HepG2 (cell line): ENCODE data around the gene APOBEC3H. TPM values are rescaled to one million over a fixed set of nuclear protein-coding genes. Genes with fewer than 3 reads are reported as not detected.

ENCODE experiments used
- ATAC-seq: fragments of 200-7000 bp; cut with Tn5 transposase; 3 replicates; pipeline ENCODE4 v1.9.1; 2020; ENCODE audit warnings: mild to moderate bottlenecking, moderate library complexity
- BruUV-seq: library from RNA; stranded (reverse); fragments of 400-500 nt; replicated peaks from 2 replicates; lab custom pipeline; 2021; lab: Mats Ljungman, UMichigan
- CTCF ChIA-PET: fragments of 300-600 bp; formaldehyde crosslinking; extraction: SDS; loops from one replicate; lab custom pipeline; 2021; ENCODE audit warnings: low total read pairs, inconsistent platforms, low intra/inter-chr PET ratio; lab: Yijun Ruan, JAX
- POLR2A ChIA-PET: fragments of 350-600 bp; sonication (Branson Sonifier 250); formaldehyde crosslinking; loops from one replicate; lab custom pipeline; 2020; ENCODE audit warnings: antibody characterized with exemption, inconsistent platforms; lab: Yijun Ruan, JAX
- DNase-seq: peaks from one replicate; pipeline ENCODE4 v3.0.0-alpha.2; 2015; ENCODE audit warnings: low spot score
- FAIRE-seq: peaks from 3 replicates; lab custom pipeline; 2011; peaks lifted over from hg19 to GRCh38; lab: Jason Lieb, UNC
- H2AFZ ChIP-seq: one replicate; pipeline ENCODE4 v1.6.1; 2011; ENCODE audit warnings: low read length, inconsistent platforms
- H3K27ac ChIP-seq: fragments of 300-600 bp; 3 replicates; pipeline ENCODE4 v1.8.0; 2011; ENCODE audit warnings: mixed run types, mild to moderate bottlenecking, mixed read lengths, low read length, inconsistent platforms; ENCODE audit not compliant: insufficient read depth; ENCODE audit errors: extremely low read length
- H3K27me3 ChIP-seq, 2 experiments: fragments of 200-600 bp in 1 of 2; 2 replicates in 1 of 2; 3 replicates in 1 of 2; pipeline versions ENCODE4 v1.6.0 to v1.8.0; 2011; ENCODE audit warnings: low read length in 2 of 2, mild to moderate bottlenecking in 2 of 2, moderate library complexity in 2 of 2, inconsistent platforms in 1 of 2; ENCODE audit not compliant: insufficient read depth in 2 of 2, control insufficient read depth in 1 of 2
- H3K36me3 ChIP-seq, 2 experiments: fragments of 200-600 bp in 1 of 2; replicated peaks in 1 of 2; 2 replicates in 1 of 2; 3 replicates in 1 of 2; pipeline versions ENCODE4 v1.5.1 to v1.8.0; 2011; ENCODE audit warnings: low read length in 2 of 2, inconsistent platforms in 1 of 2; ENCODE audit not compliant: insufficient read depth in 2 of 2, control insufficient read depth in 1 of 2
- H3K4me1 ChIP-seq: 2 replicates; pipeline ENCODE4 v1.5.1; 2012; ENCODE audit warnings: low read length, inconsistent platforms; ENCODE audit not compliant: insufficient read depth
- H3K4me2 ChIP-seq: 2 replicates; pipeline ENCODE4 v1.6.0; 2011; ENCODE audit warnings: low read depth, low read length, inconsistent platforms
- H3K4me3 ChIP-seq, 3 experiments: fragments of 200-600 bp in 1 of 3; sonication (generic), shearing (Covaris generic) in 1 of 3; replicated peaks in 1 of 3; 2 replicates each; pipeline ENCODE4 v1.5.1; 2011 to 2016; ENCODE audit warnings: low read length in 3 of 3, inconsistent platforms in 2 of 3, low read depth in 2 of 3, mild to moderate bottlenecking in 2 of 3, control low read depth in 1 of 3, mixed read lengths in 1 of 3; ENCODE audit not compliant: insufficient read depth in 1 of 3
- H3K79me2 ChIP-seq: one replicate; pipeline ENCODE4 v1.6.1; 2011; ENCODE audit warnings: low read length, inconsistent platforms; ENCODE audit not compliant: insufficient read depth
- H3K9ac ChIP-seq: 2 replicates; pipeline ENCODE4 v1.6.0; 2011; ENCODE audit warnings: mild to moderate bottlenecking, low read depth, low read length, inconsistent platforms; ENCODE audit not compliant: insufficient read depth
- H3K9me3 ChIP-seq: 2 replicates; pipeline ENCODE4 v1.5.1; 2012; ENCODE audit warnings: mild to moderate bottlenecking, low read length
- H4K20me1 ChIP-seq: 2 replicates; pipeline ENCODE4 v1.6.0; 2011; ENCODE audit warnings: inconsistent platforms, mild to moderate bottlenecking, low read length, moderate library complexity; ENCODE audit not compliant: insufficient read depth
- BORCS8-MEF2B ChIP-seq: sonication (generic); formaldehyde crosslinking; IDR thresholded peaks from 2 replicates; pipeline ENCODE4 v1.8.0; 2022; ENCODE audit warnings: mild to moderate bottlenecking, missing genetic modification reagents
- EP300 ChIP-seq, 3 experiments: sonication (generic) in 1 of 3; formaldehyde crosslinking in 1 of 3; IDR thresholded peaks; 2 replicates each; pipeline versions ENCODE4 v1.5.1 to v1.6.1; 2011 to 2020; ENCODE audit warnings: low read depth in 2 of 3, low read length in 2 of 3, borderline replicate concordance in 1 of 3, improper control_type of control experiment in 1 of 3, mild to moderate bottlenecking in 1 of 3, missing genetic modification reagents in 1 of 3, moderate library complexity in 1 of 3
- HNRNPUL1 ChIP-seq: fragments of 200-400 bp; formaldehyde crosslinking; IDR thresholded peaks from 2 replicates; pipeline ENCODE4 v1.6.1; 2017; ENCODE audit warnings: low read depth, mild to moderate bottlenecking, low read length, moderate library complexity
- IKZF1 ChIP-seq: fragments of 450-650 bp; IDR thresholded peaks from 2 replicates; pipeline ENCODE4 v1.7.1; 2016
- TBL1XR1 ChIP-seq: fragments of 150-350 bp; IDR thresholded peaks from 2 replicates; pipeline ENCODE4 v1.6.1; 2014; ENCODE audit warnings: borderline replicate concordance, low read length; ENCODE audit not compliant: partially characterized antibody
- TCF7 ChIP-seq: sonication (generic); IDR thresholded peaks from 2 replicates; pipeline ENCODE4 v1.6.1; 2016; ENCODE audit warnings: antibody characterized with exemption, low read depth
- ZMYM3 ChIP-seq: sonication (generic); formaldehyde crosslinking; IDR thresholded peaks from 2 replicates; pipeline ENCODE4 v1.5.1; 2020; ENCODE audit warnings: mild to moderate bottlenecking, missing genetic modification reagents
- ZNF260 ChIP-seq: sonication (generic); formaldehyde crosslinking; IDR thresholded peaks from 2 replicates; pipeline ENCODE4 v1.4.0; 2020; ENCODE audit warnings: missing genetic modification reagents, low read depth, mild to moderate bottlenecking, borderline replicate concordance
- ZNF629 ChIP-seq: sonication (generic); formaldehyde crosslinking; conservative IDR thresholded peaks from 2 replicates; pipeline ENCODE4 v1.5.0; 2020; ENCODE audit warnings: missing genetic modification reagents
- ZNF768 ChIP-seq: sonication (generic); formaldehyde crosslinking; IDR thresholded peaks from 2 replicates; pipeline ENCODE4 v1.4.0; 2020; ENCODE audit warnings: missing genetic modification reagents
- WGBS: methylation state at CpG from one replicate; pipeline ENCODE4 v1.1.6; 2017; ENCODE audit warnings: low lambda C conversion rate; 5-methylcytosine and 5-hydroxymethylcytosine counted together
- in situ Hi-C: cut with HindIII; loops from 2 replicates; pipeline ENCODE4 v1.10.0; 2017; ENCODE audit warnings: low pct_unique_long_range_greater_than_20kb; ENCODE audit not compliant: extremely low pct_ligation_motif_present
- intact Hi-C: fragments of 100-400 bp; cut with micrococcal nuclease; formaldehyde crosslinking; loops from one replicate; pipeline ENCODE4 v1.10.0; 2022; ENCODE audit not compliant: unreplicated experiment
- polyA plus RNA-seq, 8 experiments: library from polyadenylated mRNA; depleted of rRNA in 3 of 8; stranded (reverse) in 7 of 8; unstranded in 1 of 8; fragments of >200 nt; fragmentation: Illumina TruSeq in 4 of 8; extraction: Trizol in 4 of 8; gene quantifications; 2 replicates each; pipeline versions ENCODE4 v1.2.1 to v1.2.3, GENCODE V29; 2011 to 2016; ENCODE audit warnings: low read depth in 4 of 8, missing spikeins in 1 of 8, mixed read lengths in 1 of 8; ENCODE audit not compliant: insufficient read depth in 1 of 8
- total RNA-seq, 5 experiments: library from RNA; depleted of rRNA; stranded (reverse); fragments of >200 nt; fragmentation: Illumina TruSeq; extraction: Trizol; gene quantifications; 2 replicates each; pipeline ENCODE4 v1.2.3, GENCODE V29; 2016; ENCODE audit warnings: low read depth in 1 of 5
- TF ChIP-seq, protein P1 (sequence below), 2 experiments: IDR thresholded peaks; 2 replicates each; pipeline ENCODE4 v1.6.1; 2011 to 2012; ENCODE audit warnings: low read length in 2 of 2, borderline replicate concordance in 1 of 2, low read depth in 1 of 2, mild to moderate bottlenecking in 1 of 2, moderate library complexity in 1 of 2

Gene APOBEC3H
- total and polyA plus RNA-seq, 2 of the 13 experiments (the other 11 are each of a cell fraction or from before 2014, with no cell fraction given), result 0.18 to 0.31 TPM

GRCh38 chr22:39095971-39096370 lies 1.1 kb upstream of the APOBEC3H start:
- TF ChIP-seq BORCS8-MEF2B (no peak), TCF7 (no peak), ZMYM3 (CRISPR knock-in tag) (peak; percentile 54; the same call in 1 of the 2 replicates), IKZF1 (no peak), ZNF768 (CRISPR knock-in tag) (peak; percentile 98), HNRNPUL1 (no peak), ZNF260 (CRISPR knock-in tag) (no peak), TBL1XR1 (no peak), EP300 (IDR thresholded peaks at IDR 0.05; ENCODE audit: low read depth in 2 of 2, low read length in 2 of 2) (no peak), EP300 (CRISPR knock-in tag; IDR thresholded peaks at IDR 0.05; ENCODE audit: borderline replicate concordance) (no peak)
- H3K27me3 ChIP-seq, result peaks cover 5 to 28% of the 10 kb centered on the region in 2 experiments; a peak in 3 of 5 replicates
- peaks cover 20% of the 10 kb centered on the region for H3K4me1 ChIP-seq
- FAIRE-seq, result no peak
- no peak overlapping the region for H3K27ac ChIP-seq
- CTCF ChIA-PET, result no interaction called here
- H2AFZ ChIP-seq, result no peak overlapping the region
- no peaks in the 10 kb centered on the region for H4K20me1 ChIP-seq
- POLR2A ChIA-PET, result no interaction called here
- 39% methylated on average over 3 of the region's 3 CpGs for WGBS
- in situ Hi-C loops (no loop called here), intact Hi-C loops (no loop called here)
- H3K4me3 ChIP-seq, result no peak overlapping the region
- no TSS peak for BruUV-seq
- no peaks in the 10 kb centered on the region for H3K9me3 ChIP-seq
- DNase-seq, result no peak
- H3K4me2 ChIP-seq, result no peak overlapping the region
- H3K79me2 ChIP-seq, result no peaks in the 10 kb centered on the region
- ATAC-seq, result no peak
- no peak overlapping the region for H3K9ac ChIP-seq
- H3K36me3 ChIP-seq, result no peaks in the 10 kb centered on the region

- POLR2A ChIA-PET, result no interaction called here
- DNase-seq, result no peak
- Histone ChIP-seq H3K27ac (no peak overlapping the region), H3K36me3 (no peaks in the 10 kb centered on the region), H2AFZ (no peak overlapping the region), H3K4me3 (no peak overlapping the region), H3K9me3 (no peaks in the 10 kb centered on the region), H3K9ac (no peak overlapping the region), H3K79me2 (no peaks in the 10 kb centered on the region), H3K4me1 (peaks cover 20% of the 10 kb centered on the region), H3K27me3 (peaks cover 0 to 7% of the 10 kb centered on the region in 2 experiments; a peak in 2 of 5 replicates), H4K20me1 (no peaks in the 10 kb centered on the region), H3K4me2 (no peak overlapping the region)
- no peak for TF ChIP-seq ZNF629
- TF ChIP-seq, protein P1, sequence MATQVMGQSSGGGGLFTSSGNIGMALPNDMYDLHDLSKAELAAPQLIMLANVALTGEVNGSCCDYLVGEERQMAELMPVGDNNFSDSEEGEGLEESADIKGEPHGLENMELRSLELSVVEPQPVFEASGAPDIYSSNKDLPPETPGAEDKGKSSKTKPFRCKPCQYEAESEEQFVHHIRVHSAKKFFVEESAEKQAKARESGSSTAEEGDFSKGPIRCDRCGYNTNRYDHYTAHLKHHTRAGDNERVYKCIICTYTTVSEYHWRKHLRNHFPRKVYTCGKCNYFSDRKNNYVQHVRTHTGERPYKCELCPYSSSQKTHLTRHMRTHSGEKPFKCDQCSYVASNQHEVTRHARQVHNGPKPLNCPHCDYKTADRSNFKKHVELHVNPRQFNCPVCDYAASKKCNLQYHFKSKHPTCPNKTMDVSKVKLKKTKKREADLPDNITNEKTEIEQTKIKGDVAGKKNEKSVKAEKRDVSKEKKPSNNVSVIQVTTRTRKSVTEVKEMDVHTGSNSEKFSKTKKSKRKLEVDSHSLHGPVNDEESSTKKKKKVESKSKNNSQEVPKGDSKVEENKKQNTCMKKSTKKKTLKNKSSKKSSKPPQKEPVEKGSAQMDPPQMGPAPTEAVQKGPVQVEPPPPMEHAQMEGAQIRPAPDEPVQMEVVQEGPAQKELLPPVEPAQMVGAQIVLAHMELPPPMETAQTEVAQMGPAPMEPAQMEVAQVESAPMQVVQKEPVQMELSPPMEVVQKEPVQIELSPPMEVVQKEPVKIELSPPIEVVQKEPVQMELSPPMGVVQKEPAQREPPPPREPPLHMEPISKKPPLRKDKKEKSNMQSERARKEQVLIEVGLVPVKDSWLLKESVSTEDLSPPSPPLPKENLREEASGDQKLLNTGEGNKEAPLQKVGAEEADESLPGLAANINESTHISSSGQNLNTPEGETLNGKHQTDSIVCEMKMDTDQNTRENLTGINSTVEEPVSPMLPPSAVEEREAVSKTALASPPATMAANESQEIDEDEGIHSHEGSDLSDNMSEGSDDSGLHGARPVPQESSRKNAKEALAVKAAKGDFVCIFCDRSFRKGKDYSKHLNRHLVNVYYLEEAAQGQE (IDR thresholded peaks at IDR 0.05; ENCODE audit: borderline replicate concordance in 1 of 2, low read depth in 1 of 2, low read length in 2 of 2), result no peak
- BruUV-seq, result no TSS peak
- 63% methylated on average over 6 of the region's 6 CpGs for WGBS
- intact Hi-C loops (no loop called here), in situ Hi-C loops (no loop called here)
- peak; percentile 66 for ATAC-seq
- no peak for FAIRE-seq
- CTCF ChIA-PET, result no interaction called here
These were observed 982 bp downstream of the APOBEC3H start for GRCh38 chr22:39098026-39098425.
